Hematopoietic multipotent progenitor cell treated with erythropoietin and hydrocortisone succinate and interleukin-3 and kit ligand, for 15 days (in vitro differentiated cells): ENCODE results near the gene GAB2.
"Not testable (repeated sequence)": the region's sequence is repeated elsewhere in the genome, so short reads cannot be mapped to it uniquely, and the experiment has no call there.

Experiments used
- DNase-seq: peaks from one replicate; pipeline ENCODE4 v3.0.0-alpha.2; 2015; ENCODE audit warnings: low spot score

Gene GAB2

DNA sequence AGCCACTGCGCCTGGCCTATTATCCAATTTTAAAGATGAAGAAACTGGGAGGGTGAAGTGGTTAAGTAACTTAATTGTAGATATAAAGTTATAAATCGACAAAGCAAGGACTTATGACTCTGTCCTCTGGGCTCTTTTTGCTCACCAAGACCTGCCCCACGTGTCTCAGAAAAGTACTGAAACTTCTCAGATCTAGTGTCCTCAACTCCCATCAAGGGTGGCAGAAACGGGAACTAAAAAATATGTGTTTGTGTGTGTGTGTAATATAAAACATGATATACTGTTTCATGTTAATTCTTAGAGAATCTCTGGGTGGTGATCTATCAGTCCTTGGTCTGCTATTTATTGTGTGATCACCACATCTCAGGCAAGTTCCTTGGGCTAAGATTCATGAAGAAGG lies 104.9 kb downstream of the GAB2 start:
- no peak for DNase-seq

DNA sequence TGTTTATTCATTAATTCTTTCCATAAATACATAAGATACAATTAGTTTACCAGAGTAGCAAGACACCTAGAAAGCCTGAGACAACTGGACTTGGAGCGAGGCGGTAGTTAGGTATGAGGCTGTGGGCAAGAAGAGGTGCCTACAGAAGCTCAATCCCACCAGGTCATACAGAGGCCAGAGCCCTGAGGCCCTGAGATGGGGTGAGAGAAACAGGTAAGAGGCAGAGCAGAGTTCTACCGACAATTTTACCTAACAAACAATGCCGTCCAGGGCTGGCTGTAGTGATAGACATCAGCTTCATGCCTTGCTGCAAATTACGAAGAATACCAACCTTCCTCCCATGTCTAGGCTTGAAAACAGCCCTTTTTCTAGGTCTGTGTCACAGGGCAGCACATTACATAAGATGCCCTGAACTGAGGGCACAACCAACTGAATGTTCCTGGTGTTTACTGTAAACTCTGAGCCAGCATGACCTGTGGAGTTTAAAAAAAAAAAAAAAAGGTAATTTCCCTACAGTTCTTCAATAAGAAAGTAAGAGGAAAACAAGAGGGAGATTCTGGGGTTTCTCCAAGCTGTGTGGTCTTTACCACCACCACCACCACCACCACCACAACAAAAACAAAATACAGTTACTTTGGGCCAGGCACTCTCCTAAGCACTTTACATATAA lies 105.8 kb downstream of the GAB2 start:
- DNase-seq = no peak

DNA sequence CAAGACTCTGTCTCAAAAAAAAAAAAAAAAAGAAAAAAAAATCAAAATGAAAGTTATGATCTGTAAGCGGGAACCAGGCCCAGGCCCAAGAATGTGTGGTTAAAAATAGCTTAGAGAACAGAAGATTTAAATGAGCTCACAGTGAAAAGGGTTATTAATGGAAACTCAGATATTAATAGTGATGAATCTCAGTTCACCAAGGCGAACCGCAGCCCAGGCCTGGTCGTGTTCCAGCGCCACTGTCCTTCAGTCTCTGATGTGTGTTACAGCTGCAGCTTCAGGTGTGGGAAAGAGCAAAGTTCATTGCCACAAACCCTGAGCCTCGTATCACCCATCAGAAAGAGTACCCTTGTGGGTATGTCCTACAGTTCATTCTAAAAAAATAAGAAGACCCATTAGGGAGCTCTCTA lies 107.1 kb downstream of the GAB2 start:
- no peak for DNase-seq

GRCh38 chr11:78304201-78304600 lies 113.4 kb downstream of the GAB2 start:
- DNase-seq = no peak

DNA sequence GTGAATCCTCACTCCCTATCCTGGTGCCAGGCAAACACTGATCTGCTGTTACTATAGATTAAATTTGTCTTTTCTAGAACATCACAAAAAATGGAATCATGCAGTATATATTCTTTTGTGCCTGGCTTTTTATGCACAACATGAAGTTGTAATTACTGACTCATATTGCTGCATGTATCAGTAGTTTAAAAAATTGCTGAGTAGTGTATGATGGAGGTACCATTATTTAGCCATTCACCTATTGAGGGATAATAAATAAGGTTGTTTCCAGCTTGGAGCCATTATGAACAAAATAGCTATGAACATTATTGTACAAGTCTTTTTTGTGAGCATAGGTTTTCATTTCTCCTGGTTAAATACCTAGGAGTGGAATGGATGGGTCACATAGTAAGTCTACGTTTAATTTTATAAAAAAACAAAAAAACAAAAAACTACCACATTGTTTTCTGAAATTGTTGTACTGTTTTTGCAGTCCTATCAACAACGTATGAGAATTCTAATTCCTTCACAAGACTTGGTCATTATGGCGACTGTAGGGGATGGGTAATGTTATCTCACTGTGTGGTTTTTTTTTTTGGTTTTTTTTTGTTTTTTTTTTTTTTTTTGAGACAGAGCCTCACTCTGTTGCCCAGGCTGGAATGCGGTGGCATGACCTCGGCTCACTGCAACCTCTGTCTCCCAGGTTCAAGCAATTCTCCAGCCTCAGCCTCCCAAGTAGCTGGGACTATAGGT lies 117.3 kb downstream of the GAB2 start:
- no peak for DNase-seq

DNA sequence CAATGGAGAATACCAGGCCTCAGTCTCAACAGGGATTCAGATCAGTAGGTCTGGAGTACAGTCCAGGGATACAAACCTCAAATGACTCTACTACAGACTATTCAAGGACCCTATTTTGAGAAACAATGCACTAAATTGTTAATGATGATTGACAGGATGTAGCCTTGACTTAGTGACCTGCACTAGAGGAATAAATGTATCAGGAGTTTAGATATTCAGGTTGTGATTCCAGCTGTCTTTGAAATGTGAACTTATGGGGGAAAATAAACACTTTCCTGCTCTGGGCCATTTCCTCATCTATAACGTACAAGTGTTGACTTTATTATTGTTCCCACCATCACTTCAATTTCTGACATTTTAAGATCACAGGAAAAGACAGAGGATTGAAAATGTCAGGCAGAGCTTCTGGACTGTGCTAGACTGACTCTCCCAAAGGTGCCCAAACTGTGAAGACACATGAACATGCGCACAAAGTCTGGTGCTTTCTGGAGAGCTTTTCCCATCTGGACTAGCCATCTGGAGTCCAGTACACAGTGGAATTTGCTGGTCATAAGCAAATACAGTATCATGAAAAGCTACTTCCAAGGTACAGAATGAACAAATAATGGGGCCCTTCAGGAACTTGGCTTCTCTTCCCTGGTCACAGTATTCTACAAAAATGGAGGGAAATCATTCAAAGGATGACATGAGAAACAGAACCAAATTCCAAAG lies 118.5 kb downstream of the GAB2 start:
- no peak for DNase-seq

DNA sequence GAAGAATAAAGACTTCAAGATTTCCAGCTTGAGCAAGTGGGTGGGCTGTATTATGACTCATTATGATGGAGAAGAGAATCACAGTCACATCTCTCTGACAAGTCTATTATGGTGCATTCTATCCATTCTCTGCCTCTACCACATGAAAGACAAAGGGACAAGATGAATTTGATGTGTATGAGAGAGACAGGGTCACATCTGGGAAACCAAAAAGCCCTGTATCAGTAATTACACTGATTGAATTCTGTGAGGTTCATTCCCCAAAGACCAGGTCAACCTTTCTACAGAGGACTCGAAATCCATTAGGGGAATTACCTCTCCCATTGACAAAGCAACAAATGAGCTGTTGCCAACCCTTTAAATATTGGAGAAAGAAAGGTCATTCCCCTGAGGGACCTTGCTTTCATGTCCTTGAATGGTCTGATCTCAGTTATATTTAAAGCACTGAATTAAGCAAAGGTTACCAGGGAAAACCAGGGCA lies 119.3 kb downstream of the GAB2 start:
- no peak for DNase-seq

- DNase-seq = no peak
These were observed 121.4 kb downstream of the GAB2 start for GRCh38 chr11:78295991-78296930.

- DNase-seq = no peak
These were observed 122.3 kb downstream of the GAB2 start for GRCh38 chr11:78295347-78295746.

DNA sequence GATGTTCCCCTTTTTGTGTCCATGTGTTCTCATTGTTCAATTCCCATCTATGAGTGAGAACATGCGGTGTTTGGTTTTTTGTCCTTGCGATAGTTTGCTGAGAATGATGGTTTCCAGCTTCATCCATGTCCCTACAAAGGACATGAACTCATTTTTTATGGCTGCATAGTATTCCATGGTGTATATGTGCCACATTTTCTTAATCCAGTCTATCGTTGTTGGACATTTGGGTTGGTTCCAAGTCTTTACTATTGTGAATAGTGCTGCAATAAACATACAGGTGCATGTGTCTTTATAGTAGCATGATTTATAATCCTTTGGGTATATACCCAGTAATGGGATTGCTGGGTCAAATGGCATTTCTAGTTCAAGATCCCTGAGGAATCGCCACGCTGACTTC lies 123.5 kb downstream of the GAB2 start:
- not testable (repeated sequence) for DNase-seq

DNA sequence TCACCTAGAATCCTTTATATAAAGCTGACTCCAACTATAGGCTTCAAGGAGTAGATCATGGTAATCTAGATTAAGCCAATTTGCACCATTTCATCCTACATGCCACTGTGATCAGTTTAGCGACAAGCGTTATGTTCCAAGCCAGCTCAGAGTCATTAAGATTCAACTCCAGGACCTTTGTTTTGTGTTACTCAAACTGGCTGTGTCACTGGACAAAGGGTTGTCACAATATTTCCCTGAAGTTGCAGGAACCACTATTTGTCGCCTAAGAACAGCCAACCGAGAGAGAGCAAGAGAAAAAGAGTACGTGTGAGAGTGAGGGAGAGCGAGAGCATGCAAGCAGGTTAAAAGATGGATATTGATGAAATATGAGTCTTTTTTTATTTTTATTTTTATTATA lies 124.1 kb downstream of the GAB2 start:
- DNase-seq = no peak

- no peak for DNase-seq
These were observed 125.4 kb downstream of the GAB2 start for GRCh38 chr11:78292109-78292803.

DNA sequence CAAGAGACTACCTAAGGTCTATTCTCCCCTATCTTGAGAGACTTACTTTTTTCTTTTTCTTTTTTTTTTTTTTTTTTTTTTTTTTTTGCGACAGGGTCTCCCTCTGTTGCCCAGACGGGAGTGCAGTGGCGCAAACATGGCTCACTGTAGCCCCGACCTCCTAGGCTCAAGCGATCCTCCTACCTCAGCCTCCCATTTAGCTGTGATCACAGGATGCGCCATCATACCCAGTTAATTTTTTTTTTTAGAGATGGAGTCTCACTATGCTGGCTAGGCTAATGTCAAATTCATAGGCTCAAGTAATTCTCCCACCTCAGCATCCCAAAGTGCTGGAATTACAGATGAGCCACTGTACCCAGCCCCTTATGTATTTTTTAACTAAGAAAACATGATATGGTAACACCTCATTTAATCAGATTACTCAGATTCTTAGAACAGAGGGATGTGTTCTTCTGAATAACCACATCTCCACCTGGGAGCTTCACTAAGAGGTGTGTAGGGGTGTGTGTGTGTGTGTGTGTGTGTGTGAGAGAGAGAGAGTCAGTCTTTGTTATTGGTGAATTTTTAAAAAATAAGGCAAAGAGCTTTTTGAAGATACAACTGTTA lies 126.0 kb downstream of the GAB2 start:
- DNase-seq = no peak

- DNase-seq = no peak
These were observed 127.1 kb downstream of the GAB2 start for GRCh38 chr11:78290293-78291176.

- no peak for DNase-seq
These were observed 127.9 kb downstream of the GAB2 start for GRCh38 chr11:78289552-78290292.

DNA sequence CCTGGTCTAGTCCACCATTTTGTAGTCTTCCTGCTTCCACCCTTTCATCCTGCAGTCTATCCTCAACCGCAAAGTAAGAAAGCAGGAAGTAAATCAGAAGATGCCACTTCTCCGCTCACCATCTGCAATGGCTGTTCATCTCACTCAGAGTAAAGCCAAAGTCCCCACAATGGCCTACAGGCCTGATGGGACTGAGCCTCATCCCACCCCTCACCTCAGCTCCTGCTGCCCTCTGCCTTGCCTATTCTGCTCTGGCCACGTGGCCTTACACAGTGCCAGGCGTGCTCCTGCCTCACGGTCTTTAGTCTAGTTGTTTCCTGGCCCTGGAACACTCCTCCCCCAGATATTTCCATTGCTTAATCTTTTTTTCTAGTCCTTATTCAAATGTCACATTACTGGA lies 133.4 kb downstream of the GAB2 start:
- no peak for DNase-seq

DNA sequence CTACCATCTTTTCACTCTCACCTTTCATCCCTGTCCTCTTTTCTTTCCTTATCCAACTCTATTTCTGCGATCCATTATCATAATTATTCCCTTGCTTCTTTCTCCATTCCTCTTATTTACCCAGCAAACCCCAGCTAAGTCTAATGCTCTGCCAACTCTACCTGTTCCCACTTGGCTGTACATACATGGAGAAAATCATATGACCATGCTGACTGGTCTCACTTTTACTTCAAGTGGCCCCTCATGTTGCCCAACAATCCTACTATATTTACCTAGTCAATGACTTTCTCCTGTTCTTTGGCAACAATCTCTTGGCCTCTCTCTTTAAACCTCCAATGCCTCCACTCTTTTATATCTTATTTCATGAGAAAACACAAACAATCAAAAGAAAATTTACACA lies 134.8 kb downstream of the GAB2 start:
- no peak for DNase-seq

GRCh38 chr11:78281511-78281910 lies 136.1 kb downstream of the GAB2 start:
- DNase-seq = no peak

GRCh38 chr11:78277314-78277994 lies 140.2 kb downstream of the GAB2 start:
- DNase-seq = no peak
